ENCODE results near the gene GLIPR1L2.
A peak's percentile ranks its signal among the peaks of the same experiment; 100 is the strongest.

GLIPR1L2 gene

DNA sequence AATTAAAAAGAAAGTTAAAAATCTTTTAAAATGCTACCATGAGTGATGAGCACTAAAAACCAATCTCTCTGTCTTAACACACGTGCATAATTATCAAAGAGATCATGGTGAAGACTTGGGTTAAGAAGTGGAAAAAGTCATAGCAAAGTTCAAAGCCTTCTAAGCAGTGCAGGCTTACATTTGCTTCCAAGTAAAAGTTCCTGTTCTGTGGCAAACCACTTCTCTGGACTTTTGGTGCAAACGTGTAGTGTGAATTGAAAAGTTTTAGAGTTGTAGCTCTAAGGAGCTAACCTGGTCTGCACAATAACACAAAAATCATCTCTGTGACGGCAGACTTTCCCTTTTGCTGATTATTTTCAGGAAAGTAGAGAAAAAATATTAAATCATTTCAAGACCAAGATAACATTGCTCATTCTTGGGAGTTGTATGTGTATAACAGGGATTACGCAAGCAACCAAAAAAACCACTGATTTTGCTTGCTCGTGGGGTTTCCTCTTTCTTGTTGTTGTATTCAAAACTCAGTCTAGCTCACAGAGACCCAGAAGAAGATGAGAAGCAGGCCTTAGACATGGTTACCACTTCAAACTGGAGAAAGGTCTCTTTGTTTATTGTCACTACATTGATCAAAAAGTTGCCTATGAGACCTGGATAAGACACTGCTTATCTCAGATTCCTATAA is 87.4 kb downstream of the GLIPR1L2 start:
- DNase-seq (ENCODE audit: low read depth) = no peak

DNA sequence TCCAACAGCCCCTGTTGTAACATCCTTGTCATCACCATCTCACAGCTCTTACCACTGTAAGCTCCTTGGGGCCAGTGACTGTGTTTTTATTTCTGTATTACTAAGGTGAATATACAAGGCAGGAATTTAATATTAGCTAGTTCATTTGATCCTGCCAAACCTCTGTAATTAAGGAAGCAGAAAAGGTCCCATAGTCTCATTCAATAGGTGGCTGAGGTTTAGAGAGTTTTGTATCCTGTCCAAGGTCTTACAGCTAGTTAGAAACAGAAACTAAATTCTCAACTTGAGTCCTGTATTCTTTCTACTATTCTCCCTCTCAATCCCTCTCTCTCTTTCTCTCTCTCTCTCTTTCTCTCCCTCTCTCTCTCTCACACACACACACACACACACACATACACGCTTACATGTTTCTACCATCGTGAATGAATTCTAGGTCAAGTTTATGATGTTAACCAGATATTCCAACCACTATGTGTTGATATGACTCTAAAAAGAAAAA is 89.1 kb downstream of the GLIPR1L2 start:
- DNase-seq (ENCODE audit: low read depth) = no peak

- DNase-seq (ENCODE audit: low read depth) = peak; percentile 67
These were observed 89.6 kb downstream of the GLIPR1L2 start, which contains the start of gene GLIPR1 for GRCh38 chr12:75480469-75480949. Gene GLIPR1, plus strand, starts transcription at chr12:75480755. Its CDS starts 126 bp downstream, at chr12:75480881.

GRCh38 chr12:75481013-75481705 is 90.3 kb downstream of the GLIPR1L2 start:
- no peak for DNase-seq (ENCODE audit: low read depth)

DNA sequence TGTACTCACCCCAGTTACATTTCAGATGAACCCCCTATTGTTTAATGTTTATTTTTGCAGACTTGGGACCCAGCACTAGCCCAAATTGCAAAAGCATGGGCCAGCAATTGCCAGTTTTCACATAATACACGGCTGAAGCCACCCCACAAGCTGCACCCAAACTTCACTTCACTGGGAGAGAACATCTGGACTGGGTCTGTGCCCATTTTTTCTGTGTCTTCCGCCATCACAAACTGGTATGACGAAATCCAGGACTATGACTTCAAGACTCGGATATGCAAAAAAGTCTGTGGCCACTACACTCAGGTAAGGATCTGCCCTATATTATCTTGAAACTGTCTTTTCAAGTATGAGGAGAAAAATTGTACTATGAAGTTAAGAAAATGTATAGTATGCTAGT is 90.9 kb downstream of the GLIPR1L2 start:
- DNase-seq (ENCODE audit: low read depth) = no peak

Measured in activated T-cell treated with anti-CD3 and anti-CD28 coated beads for 24 hours (primary cell).